ENCODE results near the gene CD81.

CD81 gene

GRCh38 chr11:2391181-2391975, 14.3 kb downstream of the CD81 start:
- DNase-seq, result no peak

DNA sequence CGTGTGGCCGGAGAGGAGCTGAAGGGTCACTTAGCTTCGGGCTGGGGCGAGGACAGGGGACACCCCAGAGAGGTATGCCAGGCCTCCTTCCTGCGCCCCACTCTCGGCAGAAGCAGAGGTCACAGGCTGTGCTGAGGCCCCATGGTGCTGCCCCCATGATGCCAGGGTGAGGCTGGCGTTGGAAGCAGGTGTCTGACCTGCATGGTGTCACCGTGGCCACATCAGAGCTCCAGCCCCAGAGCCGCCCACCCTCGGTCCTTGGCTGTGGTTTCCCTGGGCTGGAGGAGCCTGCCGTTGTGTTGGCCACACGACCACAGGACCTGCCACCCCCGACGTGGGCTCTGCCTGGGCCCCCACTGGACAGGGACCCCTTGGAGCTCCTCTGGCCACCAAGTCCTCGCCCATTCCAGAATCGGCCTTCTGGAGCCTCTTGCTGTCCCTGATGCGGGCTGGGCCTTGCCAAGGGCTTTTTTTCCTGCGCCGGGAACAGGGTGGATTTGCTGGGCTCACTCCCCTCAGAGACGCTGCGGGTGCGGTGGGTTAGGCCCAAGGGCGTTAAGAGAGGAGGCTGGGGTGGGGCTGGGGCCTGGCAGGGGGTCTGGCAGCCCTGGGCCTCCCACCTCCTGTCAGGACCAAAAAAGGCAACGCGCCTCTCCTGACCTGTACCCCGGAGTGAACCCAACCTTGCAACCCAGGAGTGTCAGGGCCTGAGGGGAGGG, 15.3 kb downstream of the CD81 start:
- no peak for DNase-seq

GRCh38 chr11:2393111-2393868, 16.2 kb downstream of the CD81 start:
- DNase-seq, result no peak

DNA sequence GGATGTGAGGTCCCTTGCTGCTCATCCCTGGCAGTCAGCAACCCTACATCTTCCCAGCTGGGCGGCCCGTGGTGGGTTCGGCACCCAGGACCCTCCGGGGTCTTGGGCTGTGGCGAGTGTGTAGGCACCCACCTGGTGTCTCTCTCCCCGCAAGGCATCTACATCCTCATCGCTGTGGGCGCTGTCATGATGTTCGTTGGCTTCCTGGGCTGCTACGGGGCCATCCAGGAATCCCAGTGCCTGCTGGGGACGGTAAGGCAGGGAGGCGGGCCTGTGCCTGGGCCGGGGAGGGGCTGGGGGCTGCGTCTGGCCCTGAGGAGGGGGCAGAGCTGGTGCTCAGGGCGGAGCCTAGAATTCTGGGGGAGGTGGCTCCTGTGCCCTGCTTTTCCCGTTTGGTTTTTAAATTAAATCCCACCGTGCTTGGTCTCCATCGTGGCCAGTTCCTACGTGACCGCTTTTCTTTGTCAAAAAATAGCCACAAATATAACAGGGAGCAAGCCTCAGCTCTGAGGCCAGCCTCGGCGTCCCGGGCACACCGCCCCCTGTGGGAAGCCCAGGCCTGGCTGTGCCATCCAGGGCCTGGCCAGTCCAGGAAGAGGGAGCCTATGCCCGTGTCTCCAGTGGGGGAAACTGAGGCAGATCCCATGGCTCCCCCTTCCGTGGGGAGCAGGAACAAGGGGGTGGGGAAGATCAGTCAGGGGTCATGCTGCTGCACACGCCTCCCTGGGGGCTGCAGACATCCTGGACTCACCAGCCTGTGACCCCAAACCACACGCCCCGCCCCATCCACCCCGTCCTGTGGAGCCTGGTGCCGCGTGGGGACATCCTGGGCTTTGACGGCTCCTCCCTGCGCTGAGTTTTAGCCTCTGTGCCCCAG, 17.1 kb downstream of the CD81 start:
- DNase-seq, result no peak

DNA sequence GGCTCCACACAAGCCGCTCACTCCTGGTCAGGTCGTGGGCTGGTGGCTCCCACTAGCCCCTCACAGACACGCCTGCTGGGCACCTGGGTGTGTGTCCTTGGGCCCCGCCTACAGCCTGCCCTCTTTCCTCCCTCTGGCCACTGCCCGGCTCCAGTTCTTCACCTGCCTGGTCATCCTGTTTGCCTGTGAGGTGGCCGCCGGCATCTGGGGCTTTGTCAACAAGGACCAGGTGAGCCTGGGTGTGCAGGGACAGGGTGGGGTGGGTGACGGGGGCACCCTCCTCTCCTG, 17.7 kb downstream of the CD81 start:
- no peak for DNase-seq

DNA sequence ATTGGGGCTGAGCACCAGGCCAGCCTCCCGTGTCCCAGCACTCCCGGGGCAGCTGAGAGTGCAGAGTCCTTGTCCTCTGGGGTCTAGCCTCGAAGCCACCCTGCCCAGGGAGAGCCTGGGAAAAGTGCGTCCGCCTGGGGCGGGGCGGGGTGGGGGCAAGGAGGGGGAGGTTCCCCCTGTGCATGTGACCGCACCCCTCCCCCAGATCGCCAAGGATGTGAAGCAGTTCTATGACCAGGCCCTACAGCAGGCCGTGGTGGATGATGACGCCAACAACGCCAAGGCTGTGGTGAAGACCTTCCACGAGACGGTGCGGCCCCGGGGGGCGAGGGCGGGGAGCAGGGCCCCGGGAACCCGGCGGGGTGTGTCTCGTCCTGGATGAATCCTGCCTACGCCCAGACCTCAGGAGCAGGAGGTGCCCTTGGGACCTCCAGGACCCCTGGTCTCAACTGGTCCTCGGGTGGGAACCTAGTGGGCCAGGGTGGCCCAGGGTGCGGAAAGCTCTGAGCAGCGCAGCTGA, 18.2 kb downstream of the CD81 start:
- no peak for DNase-seq

DNA sequence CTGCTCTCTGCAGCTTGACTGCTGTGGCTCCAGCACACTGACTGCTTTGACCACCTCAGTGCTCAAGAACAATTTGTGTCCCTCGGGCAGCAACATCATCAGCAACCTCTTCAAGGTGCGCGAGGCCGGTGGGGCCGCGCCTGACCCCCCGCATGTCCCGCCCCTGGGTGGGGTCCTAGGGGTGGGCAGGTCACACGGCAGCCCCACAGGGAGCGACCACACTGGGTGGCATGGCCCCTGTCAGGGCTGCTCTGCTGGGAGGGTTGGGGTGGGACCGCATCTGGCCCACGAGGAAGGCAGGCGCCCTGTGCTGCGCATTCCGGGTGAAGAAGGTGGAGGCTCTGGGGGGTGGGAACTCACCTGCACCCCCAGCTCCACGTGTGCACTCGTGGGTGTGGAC, 18.7 kb downstream of the CD81 start:
- no peak for DNase-seq

- no peak for DNase-seq
Observed at GRCh38 chr11:2396471-2396870, 19.4 kb downstream of the CD81 start.

DNA sequence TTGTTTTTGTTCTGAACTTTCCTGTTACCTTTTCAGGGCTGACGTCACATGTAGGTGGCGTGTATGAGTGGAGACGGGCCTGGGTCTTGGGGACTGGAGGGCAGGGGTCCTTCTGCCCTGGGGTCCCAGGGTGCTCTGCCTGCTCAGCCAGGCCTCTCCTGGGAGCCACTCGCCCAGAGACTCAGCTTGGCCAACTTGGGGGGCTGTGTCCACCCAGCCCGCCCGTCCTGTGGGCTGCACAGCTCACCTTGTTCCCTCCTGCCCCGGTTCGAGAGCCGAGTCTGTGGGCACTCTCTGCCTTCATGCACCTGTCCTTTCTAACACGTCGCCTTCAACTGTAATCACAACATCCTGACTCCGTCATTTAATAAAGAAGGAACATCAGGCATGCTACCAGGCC, 19.9 kb downstream of the CD81 start:
- no peak for DNase-seq

GRCh38 chr11:2398664-2399355, 21.7 kb downstream of the CD81 start:
- no peak for DNase-seq

DNA sequence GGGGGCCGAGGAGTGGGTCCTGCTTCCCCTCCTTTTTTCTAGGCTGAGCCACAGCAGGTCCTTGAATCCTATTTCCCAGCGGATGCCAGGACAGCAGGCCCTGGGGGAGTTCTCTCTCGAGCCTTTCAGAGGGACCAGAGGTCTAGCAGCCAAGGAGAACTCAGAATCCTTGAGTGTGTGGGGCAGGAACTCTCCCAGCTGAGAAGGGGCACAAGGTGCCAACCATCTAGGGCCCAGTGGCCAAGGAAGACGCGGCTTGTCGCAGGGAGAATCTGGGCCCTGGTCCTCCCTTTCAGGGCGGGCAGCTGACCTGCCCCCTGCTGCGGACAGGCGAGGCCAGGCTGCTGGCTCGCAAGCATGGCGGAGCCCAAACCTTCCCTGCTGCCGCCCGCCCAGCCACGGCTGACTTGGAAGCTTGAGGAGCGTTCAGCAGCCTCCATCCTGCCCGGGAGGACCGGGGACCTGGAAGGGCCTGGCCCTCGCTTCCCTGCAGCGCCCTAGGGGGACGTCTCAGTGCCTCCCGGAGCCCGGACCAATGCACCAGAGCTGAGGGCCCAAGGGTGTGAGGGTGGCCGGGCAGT, 22.5 kb downstream of the CD81 start:
- DNase-seq, result no peak

- DNase-seq, result peak; percentile 95
Observed at GRCh38 chr11:2400069-2400761, 23.1 kb downstream of the CD81 start, which contains the start of gene TSSC4. TSSC4 (plus strand) TSS chr11:2400750; CDS start chr11:2402634, 1,884 bp downstream.

GRCh38 chr11:2400762-2401435, 23.8 kb downstream of the CD81 start:
- DNase-seq, result no peak

DNA sequence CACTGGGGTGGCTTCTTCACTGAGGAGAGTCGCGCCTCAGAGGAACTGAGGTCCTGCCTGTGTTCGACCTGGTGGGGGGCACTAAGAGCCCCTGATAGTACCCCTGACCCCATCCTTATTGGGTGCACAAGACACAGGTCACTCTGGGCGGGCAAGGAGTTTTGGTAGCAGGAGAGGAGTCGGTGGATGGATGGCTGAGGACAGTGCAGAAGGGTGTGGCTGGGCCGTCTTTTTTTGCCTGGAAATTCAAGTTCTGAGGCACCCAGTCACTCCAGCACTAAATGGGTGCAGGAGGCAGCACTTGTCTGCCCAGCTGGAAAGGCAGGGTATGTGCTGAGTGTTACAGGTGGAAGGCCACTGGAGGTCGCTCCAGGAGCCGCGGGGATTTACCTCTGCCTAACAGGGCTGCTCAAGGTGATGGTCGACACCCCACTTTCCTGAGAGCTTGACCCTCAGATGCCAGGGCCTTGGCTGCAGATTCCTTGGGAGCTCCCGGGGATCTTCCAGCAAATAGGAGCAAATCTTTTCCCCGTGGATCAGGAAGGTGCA, 24.4 kb downstream of the CD81 start:
- no peak for DNase-seq

DNA sequence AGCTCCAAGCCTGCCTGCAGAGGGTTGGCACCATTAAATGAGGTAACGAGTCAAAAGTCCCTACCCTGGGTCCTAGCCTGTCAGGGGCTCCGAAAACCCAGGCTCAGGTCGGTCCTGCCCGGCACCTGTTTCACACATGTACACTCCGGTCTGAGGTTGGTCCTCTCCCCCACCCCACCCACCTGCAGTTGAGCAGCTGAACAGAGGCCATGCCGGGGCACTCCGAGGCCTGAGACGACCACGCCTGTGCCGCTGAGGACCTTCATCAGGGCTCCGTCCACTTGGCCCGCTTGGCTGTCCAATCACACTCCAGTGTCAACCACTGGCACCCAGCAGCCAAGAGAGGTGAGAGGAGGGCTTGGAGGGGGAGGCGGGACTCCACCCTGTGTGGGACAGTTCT, 25.0 kb downstream of the CD81 start:
- no peak for DNase-seq

- no peak for DNase-seq
Observed at GRCh38 chr11:2402890-2403645, 26.0 kb downstream of the CD81 start.

DNA sequence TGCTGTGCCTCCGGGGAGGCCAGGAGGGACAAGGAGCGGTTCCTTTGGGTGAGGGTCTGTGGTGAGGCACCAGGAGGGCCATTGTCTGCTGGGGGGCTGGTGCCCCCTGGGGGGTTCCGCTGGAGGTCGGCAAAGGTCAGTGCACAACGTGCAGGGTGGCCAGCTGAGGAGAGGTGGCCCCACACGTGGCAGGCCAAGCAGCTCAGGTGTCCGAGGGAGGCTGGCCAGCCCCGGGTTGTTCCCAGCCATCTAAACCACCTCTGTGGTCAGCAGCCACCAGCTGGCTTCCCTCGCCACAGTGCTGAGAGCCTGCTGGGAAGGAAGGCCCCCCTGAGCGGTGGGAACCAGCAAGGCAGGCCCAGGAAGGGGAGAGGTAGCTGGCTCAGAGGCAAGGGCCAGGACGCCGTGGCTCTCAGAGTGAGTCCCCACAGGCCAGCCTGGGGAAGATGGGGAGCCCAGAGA, 27.7 kb downstream of the CD81 start:
- DNase-seq, result no peak

- DNase-seq, result no peak
Observed at GRCh38 chr11:2406451-2406850, 29.3 kb downstream of the CD81 start.

DNA sequence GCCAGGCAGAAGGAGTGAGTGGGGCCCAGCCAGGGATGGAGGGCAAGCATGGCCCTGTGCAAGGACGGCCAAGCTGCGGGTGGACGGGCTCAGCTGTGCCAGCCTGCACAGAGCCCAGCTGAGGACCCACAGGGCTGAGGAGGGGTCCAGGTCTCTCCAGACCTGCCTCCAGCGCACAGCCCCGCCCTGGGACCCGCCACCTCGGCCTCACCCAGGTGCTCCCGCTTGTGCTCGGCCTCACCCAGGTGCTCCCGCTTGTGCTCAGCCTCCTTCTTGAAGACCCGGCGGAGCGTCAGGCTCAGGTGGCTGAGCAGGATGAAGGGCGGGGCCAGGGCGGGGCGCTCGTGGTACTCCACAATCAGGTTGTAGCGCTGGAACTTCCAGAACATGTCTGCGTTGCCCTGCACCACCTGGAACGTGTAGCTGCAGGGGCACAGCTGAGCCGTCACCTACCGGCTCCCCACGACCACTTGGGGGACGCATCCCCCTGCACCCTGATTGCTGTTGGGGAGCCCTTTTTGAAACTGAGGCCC, 29.8 kb downstream of the CD81 start:
- DNase-seq, result no peak
